ENCODE measurements around the gene NR0B2. TPM values are rescaled to one million over a fixed set of nuclear protein-coding genes. Genes with fewer than 3 reads are reported as not detected.

The NR0B2 gene
- polyA plus RNA-seq, 1 donor (not counting 4 experiments of a cell fraction or from before 2014, with no cell fraction given) = not detected

- no peaks in the 10 kb centered on the region for H3K9me3 ChIP-seq (ENCODE audit: control insufficient read depth, low read depth, low read length)
- peaks cover 8% of the 10 kb centered on the region for H3K4me1 ChIP-seq (ENCODE audit: control insufficient read depth, extremely low read depth, insufficient read depth, low read length)
- FAIRE-seq (no peak), DNase-seq (ENCODE audit: low read depth, low spot score) (no peak)
- dilution Hi-C loops (cut with MboI; ENCODE audit: extremely low pct_ligation_motif_present, low sequenced_read_pairs) = no loop called here
- no peaks in the 10 kb centered on the region for H3K27me3 ChIP-seq (ENCODE audit: control insufficient read depth, extremely low read depth, insufficient read depth, low read length)
- H2AFZ ChIP-seq (ENCODE audit: control insufficient read depth, low read length) = no peak overlapping the region
- TF ChIP-seq CTCF (optimal IDR thresholded peaks at IDR 0.05 in 1 of 3, IDR thresholded peaks at IDR 0.05 in 1 of 3, conservative IDR thresholded peaks at IDR 0.05 in 1 of 3; ENCODE audit: extremely low read depth in 1 of 3, insufficient read depth in 2 of 3, low read length in 3 of 3) = no peak
- H3K27ac ChIP-seq (ENCODE audit: control insufficient read depth, insufficient read depth, low read length) = no peak overlapping the region
- H3K79me2 ChIP-seq (ENCODE audit: control insufficient read depth, insufficient read depth, low read length) = peaks cover under 1% of the 10 kb centered on the region
- no peak overlapping the region for H3K4me2 ChIP-seq (ENCODE audit: control insufficient read depth, extremely low read depth, insufficient read depth, low read depth, low read length)
- H3K9ac ChIP-seq (ENCODE audit: control insufficient read depth, extremely low read depth, insufficient read depth, low read length) = no peak overlapping the region
- no peaks in the 10 kb centered on the region for H3K9me1 ChIP-seq (ENCODE audit: control insufficient read depth, extremely low read depth, insufficient read depth, low read length)
- no peak overlapping the region for H3K4me3 ChIP-seq (ENCODE audit: control insufficient read depth in 2 of 3, extremely low read depth in 1 of 3, insufficient read depth in 2 of 3, low read depth in 1 of 3, low read length in 3 of 3)
- peaks cover 12% of the 10 kb centered on the region for H4K20me1 ChIP-seq (ENCODE audit: control insufficient read depth, extremely low read depth, insufficient read depth, low read length)
- H3K36me3 ChIP-seq (ENCODE audit: control insufficient read depth in 2 of 2, extremely low read depth in 1 of 2, insufficient read depth in 2 of 2, low read length in 2 of 2) = peaks cover 34 to 57% of the 10 kb centered on the region in 2 experiments
Observed at GRCh38 chr1:26945728-26946127, 32.0 kb upstream of the NR0B2 start.

- H3K9me3 ChIP-seq (ENCODE audit: control insufficient read depth, low read depth, low read length) = no peaks in the 10 kb centered on the region
- no peaks in the 10 kb centered on the region for H3K79me2 ChIP-seq (ENCODE audit: control insufficient read depth, insufficient read depth, low read length)
- DNase-seq (ENCODE audit: low read depth, low spot score) (no peak), FAIRE-seq (no peak)
- peaks cover 33 to 54% of the 10 kb centered on the region in 2 experiments for H3K36me3 ChIP-seq (ENCODE audit: control insufficient read depth in 2 of 2, extremely low read depth in 1 of 2, insufficient read depth in 2 of 2, low read length in 2 of 2)
- no peaks in the 10 kb centered on the region for H3K9me1 ChIP-seq (ENCODE audit: control insufficient read depth, extremely low read depth, insufficient read depth, low read length)
- dilution Hi-C loops (cut with MboI; ENCODE audit: extremely low pct_ligation_motif_present, low sequenced_read_pairs) = no loop called here
- peaks cover 7% of the 10 kb centered on the region for H4K20me1 ChIP-seq (ENCODE audit: control insufficient read depth, extremely low read depth, insufficient read depth, low read length)
- TF ChIP-seq EZH2 (IDR thresholded peaks at IDR 0.05; ENCODE audit: low read length) (no peak), CTCF (optimal IDR thresholded peaks at IDR 0.05 in 1 of 3, IDR thresholded peaks at IDR 0.05 in 1 of 3, conservative IDR thresholded peaks at IDR 0.05 in 1 of 3; ENCODE audit: extremely low read depth in 1 of 3, insufficient read depth in 2 of 3, low read length in 3 of 3) (no peak)
- no peak overlapping the region for H2AFZ ChIP-seq (ENCODE audit: control insufficient read depth, low read length)
- peaks cover 6% of the 10 kb centered on the region for H3K4me1 ChIP-seq (ENCODE audit: control insufficient read depth, extremely low read depth, insufficient read depth, low read length)
- no peak overlapping the region for H3K4me3 ChIP-seq (ENCODE audit: control insufficient read depth in 2 of 3, extremely low read depth in 1 of 3, insufficient read depth in 2 of 3, low read depth in 1 of 3, low read length in 3 of 3)
- H3K9ac ChIP-seq (ENCODE audit: control insufficient read depth, extremely low read depth, insufficient read depth, low read length) = no peak overlapping the region
- H3K27me3 ChIP-seq (ENCODE audit: control insufficient read depth, extremely low read depth, insufficient read depth, low read length) = no peaks in the 10 kb centered on the region
- H3K27ac ChIP-seq (ENCODE audit: control insufficient read depth, insufficient read depth, low read length) = no peak overlapping the region
- no peak overlapping the region for H3K4me2 ChIP-seq (ENCODE audit: control insufficient read depth, extremely low read depth, insufficient read depth, low read depth, low read length)
Observed at GRCh38 chr1:26945138-26945537, 31.4 kb upstream of the NR0B2 start.
